Gastrocnemius medialis (tissue), 4 donors: ENCODE data around the gene PRPF18.

Source experiments
- POLR2A ChIP-seq, 2 donors: fragments of 450-650 bp; IDR thresholded peaks; one replicate each; pipeline ENCODE4 v1.6.1; 2017; ENCODE audit warnings: antibody characterized with exemption in 2 of 2, mild to moderate bottlenecking in 2 of 2, moderate library complexity in 2 of 2
- TF ChIP-seq, protein P1 (sequence below), 5 experiments: fragments of 450-650 bp in 3 of 5; fragments of 200-600 bp in 2 of 5; sonication (generic) in 2 of 5; IDR thresholded peaks in 4 of 5; conservative IDR thresholded peaks in 1 of 5; 1 replicate in 4 of 5; 2 replicates in 1 of 5; pipeline ENCODE4 v1.5.1; 2016 to 2019; ENCODE audit warnings: antibody characterized with exemption in 5 of 5, mild to moderate bottlenecking in 3 of 5, moderate library complexity in 3 of 5

DNA sequence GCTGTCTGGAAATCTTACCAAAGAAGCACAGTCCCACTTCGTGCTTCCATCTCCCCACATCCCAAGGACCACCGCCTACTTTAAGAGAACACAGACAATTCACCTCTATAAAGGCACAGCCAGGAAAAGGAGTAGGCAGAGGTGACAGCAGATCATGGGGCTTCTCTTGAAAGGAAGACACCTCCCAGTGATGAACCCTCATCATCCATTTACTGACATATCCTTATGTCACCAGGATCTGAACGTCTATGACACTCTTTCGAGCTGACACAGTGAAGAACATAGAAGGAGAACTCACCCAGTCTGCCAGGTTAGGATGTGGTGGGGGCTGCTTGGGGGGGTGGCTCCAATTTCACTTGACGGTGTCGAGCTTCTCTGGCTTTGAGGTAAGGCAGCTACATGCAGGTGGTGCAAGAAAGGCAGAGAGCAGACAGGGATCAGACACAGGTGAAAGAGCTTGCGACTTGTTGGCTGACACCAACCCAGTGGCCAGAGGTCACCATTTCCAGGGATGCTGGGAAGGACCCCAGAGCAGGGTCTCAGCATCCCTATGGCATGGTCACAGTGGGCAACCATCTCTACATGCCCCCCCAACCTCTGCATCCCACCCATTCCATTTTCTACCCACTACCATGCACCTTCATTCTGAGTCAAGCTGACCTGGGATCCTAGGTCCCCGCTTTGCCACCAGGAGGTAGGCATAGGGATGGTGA, 67.5 kb downstream of the PRPF18 start:
- TF ChIP-seq POLR2A (IDR thresholded peaks at IDR 0.05) = no peak
- TF ChIP-seq, protein P1, sequence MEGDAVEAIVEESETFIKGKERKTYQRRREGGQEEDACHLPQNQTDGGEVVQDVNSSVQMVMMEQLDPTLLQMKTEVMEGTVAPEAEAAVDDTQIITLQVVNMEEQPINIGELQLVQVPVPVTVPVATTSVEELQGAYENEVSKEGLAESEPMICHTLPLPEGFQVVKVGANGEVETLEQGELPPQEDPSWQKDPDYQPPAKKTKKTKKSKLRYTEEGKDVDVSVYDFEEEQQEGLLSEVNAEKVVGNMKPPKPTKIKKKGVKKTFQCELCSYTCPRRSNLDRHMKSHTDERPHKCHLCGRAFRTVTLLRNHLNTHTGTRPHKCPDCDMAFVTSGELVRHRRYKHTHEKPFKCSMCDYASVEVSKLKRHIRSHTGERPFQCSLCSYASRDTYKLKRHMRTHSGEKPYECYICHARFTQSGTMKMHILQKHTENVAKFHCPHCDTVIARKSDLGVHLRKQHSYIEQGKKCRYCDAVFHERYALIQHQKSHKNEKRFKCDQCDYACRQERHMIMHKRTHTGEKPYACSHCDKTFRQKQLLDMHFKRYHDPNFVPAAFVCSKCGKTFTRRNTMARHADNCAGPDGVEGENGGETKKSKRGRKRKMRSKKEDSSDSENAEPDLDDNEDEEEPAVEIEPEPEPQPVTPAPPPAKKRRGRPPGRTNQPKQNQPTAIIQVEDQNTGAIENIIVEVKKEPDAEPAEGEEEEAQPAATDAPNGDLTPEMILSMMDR (IDR thresholded peaks at IDR 0.05 in 4 of 5, conservative IDR thresholded peaks at IDR 0.05 in 1 of 5) = no peak
